Glutamatergic neuron (in vitro differentiated cells): ENCODE measurements around the gene PRKCA. TPM values are rescaled to one million over a fixed set of nuclear protein-coding genes. Genes with fewer than 3 reads are reported as not detected.

Experiments
- DNase-seq: peaks from one replicate; pipeline ENCODE4 v3.0.0; 2022
- H3K27ac Mint-ChIP-seq: one replicate; pipeline ENCODE4 v1.8.0; 2020; ENCODE audit warnings: mild to moderate bottlenecking, mixed read lengths, inconsistent platforms; ENCODE audit not compliant: unreplicated experiment
- H3K27me3 Mint-ChIP-seq: one replicate; pipeline ENCODE4 v1.8.0; 2020; ENCODE audit warnings: mild to moderate bottlenecking, moderate library complexity, mixed read lengths, inconsistent platforms; ENCODE audit not compliant: unreplicated experiment
- H3K36me3 Mint-ChIP-seq: one replicate; pipeline ENCODE4 v1.8.0; 2020; ENCODE audit warnings: mild to moderate bottlenecking, mixed read lengths, inconsistent platforms; ENCODE audit not compliant: unreplicated experiment
- H3K4me1 Mint-ChIP-seq: one replicate; pipeline ENCODE4 v1.8.0; 2020; ENCODE audit warnings: mild to moderate bottlenecking, low read depth, mixed read lengths, inconsistent platforms; ENCODE audit not compliant: unreplicated experiment
- H3K4me3 Mint-ChIP-seq: one replicate; pipeline ENCODE4 v1.8.0; 2020; ENCODE audit warnings: mild to moderate bottlenecking, mixed read lengths, inconsistent platforms; ENCODE audit not compliant: unreplicated experiment
- H3K9me3 Mint-ChIP-seq: one replicate; pipeline ENCODE4 v1.8.0; 2020; ENCODE audit warnings: mild to moderate bottlenecking, moderate library complexity, mixed read lengths, inconsistent platforms; ENCODE audit not compliant: unreplicated experiment
- total RNA-seq: library from RNA; stranded (reverse); fragmentation: NEBNext Ultra II Directional; extraction: Animal tissue kit (Norgen Biotek cat#: 25700); gene quantifications from one replicate; pipeline ENCODE4 v1.2.1, GENCODE V29; 2021; ENCODE audit not compliant: unreplicated experiment
- TF ChIP-seq, protein P1 (sequence below): fragments of 200-600 bp; sonication (generic); IDR thresholded peaks from one replicate; pipeline ENCODE4 v1.5.0; 2021; ENCODE audit not compliant: partially characterized antibody, unreplicated experiment

PRKCA gene
- total RNA-seq, 1 donor from 2014 or later: 2.2 TPM

DNA sequence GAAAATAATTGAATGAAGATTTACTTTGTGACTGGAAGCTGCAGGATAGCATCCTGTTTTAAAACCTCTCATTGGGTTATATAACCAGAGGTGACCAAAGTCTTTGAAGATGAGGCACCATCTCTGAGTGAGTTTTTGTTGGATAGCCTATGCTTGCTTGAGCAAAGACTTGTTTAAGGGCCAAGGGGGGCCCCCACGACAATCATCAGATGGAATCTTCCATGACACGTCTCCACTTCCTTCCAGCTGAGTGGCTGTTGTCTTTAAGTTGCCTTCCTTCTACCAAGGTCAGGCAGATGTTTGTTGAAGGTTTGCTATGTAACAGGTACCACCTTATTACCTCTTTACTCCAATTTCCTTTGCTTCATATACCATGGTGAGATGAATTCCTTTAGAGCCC, 188.8 kb downstream of the PRKCA start:
- no peaks in the 10 kb centered on the region for H3K36me3 Mint-ChIP-seq
- DNase-seq: no peak
- H3K4me1 Mint-ChIP-seq: no peaks in the 10 kb centered on the region
- TF ChIP-seq, protein P1, sequence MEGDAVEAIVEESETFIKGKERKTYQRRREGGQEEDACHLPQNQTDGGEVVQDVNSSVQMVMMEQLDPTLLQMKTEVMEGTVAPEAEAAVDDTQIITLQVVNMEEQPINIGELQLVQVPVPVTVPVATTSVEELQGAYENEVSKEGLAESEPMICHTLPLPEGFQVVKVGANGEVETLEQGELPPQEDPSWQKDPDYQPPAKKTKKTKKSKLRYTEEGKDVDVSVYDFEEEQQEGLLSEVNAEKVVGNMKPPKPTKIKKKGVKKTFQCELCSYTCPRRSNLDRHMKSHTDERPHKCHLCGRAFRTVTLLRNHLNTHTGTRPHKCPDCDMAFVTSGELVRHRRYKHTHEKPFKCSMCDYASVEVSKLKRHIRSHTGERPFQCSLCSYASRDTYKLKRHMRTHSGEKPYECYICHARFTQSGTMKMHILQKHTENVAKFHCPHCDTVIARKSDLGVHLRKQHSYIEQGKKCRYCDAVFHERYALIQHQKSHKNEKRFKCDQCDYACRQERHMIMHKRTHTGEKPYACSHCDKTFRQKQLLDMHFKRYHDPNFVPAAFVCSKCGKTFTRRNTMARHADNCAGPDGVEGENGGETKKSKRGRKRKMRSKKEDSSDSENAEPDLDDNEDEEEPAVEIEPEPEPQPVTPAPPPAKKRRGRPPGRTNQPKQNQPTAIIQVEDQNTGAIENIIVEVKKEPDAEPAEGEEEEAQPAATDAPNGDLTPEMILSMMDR: no peak
- no peaks in the 10 kb centered on the region for H3K27me3 Mint-ChIP-seq
- H3K9me3 Mint-ChIP-seq: no peaks in the 10 kb centered on the region
- H3K27ac Mint-ChIP-seq: no peak overlapping the region
- no peak overlapping the region for H3K4me3 Mint-ChIP-seq

- DNase-seq: no peak
- Mint-ChIP-seq H3K36me3 (no peaks in the 10 kb centered on the region), H3K9me3 (no peaks in the 10 kb centered on the region), H3K4me3 (no peak overlapping the region), H3K27ac (no peak overlapping the region), H3K27me3 (no peaks in the 10 kb centered on the region), H3K4me1 (no peaks in the 10 kb centered on the region)
- TF ChIP-seq, protein P1: no peak
Measured at GRCh38 chr17:66491665-66492064, 189.3 kb downstream of the PRKCA start.

- Mint-ChIP-seq H3K27ac (no peak overlapping the region), H3K36me3 (no peaks in the 10 kb centered on the region), H3K4me1 (no peaks in the 10 kb centered on the region), H3K4me3 (no peak overlapping the region), H3K9me3 (no peaks in the 10 kb centered on the region), H3K27me3 (no peaks in the 10 kb centered on the region)
- no peak for DNase-seq
- TF ChIP-seq, protein P1: no peak
Measured at GRCh38 chr17:66492080-66492479, 189.7 kb downstream of the PRKCA start.

DNA sequence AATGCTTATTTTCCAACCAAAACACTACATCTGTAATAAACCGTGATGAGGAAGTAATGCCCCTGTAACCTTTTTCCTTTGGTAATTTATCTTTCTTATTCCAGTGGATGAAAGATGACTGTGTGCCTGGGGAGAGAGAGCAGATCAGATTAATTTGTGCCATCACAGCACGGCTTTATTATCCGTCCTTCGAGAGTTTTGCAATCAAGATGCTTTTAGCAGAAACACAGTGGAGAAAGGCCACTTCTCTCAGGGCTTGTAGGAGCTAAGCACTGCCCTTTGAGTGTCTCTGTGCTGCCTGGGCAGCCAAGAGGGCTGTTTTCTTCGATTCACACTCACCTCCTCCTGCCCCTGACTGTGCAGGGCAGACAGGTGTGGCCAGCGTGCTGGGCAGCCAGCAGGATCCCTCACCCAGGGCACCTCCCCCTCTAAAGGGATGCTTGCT, 190.2 kb downstream of the PRKCA start:
- Mint-ChIP-seq H3K36me3 (no peaks in the 10 kb centered on the region), H3K4me3 (no peak overlapping the region), H3K27me3 (no peaks in the 10 kb centered on the region), H3K27ac (no peak overlapping the region), H3K4me1 (no peaks in the 10 kb centered on the region), H3K9me3 (no peaks in the 10 kb centered on the region)
- no peak for DNase-seq
- TF ChIP-seq, protein P1: no peak

DNA sequence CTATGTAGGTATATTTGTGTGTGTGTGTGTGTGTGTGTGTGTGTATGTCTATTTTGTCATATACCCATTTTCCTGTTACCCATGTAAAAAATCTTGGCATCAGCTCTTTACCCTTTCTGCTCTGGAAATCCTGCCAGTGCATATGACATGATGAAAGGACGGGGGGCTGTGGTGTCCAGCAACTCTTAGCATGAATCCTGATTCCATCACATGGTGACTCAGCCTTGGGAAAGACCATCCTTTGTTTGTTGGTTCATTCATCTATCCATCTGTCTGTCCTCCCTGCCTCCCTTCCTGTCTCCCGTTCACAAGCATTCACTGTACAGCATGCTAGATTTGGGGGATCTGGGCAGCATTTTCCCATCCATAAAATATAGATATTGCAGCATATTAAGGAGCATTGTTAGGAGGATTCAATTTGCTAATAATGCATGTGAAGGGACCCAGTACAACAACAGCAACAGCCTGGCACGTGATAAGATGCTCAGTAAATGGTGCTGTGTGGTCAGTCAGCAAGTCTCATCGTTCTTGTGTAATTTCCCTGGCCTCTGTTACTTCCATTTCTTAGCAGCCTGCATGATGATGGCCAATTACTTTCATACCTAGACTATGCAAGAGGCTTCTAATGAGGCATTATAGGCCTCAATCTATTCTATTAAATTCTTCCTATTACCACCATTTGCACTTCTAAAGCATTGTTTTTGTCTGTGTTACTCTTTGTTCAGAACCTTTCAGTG, 191.0 kb downstream of the PRKCA start:
- no peaks in the 10 kb centered on the region for H3K36me3 Mint-ChIP-seq
- H3K27ac Mint-ChIP-seq: no peak overlapping the region
- TF ChIP-seq, protein P1: no peak
- no peaks in the 10 kb centered on the region for H3K4me1 Mint-ChIP-seq
- no peaks in the 10 kb centered on the region for H3K9me3 Mint-ChIP-seq
- no peak overlapping the region for H3K4me3 Mint-ChIP-seq
- no peaks in the 10 kb centered on the region for H3K27me3 Mint-ChIP-seq
- DNase-seq: no peak
